ENCODE measurements around the gene C12orf56.
A peak's percentile ranks its signal among the peaks of the same experiment; 100 is the strongest.

Gene C12orf56

GRCh38 chr12:64390275-64390851 lies at the start of gene C12orf56:
Gene C12orf56, minus strand, starts transcription at chr12:64390758. Its CDS starts 193 bp downstream, at chr12:64390565.
- no peak for DNase-seq (ENCODE audit: low read depth in 2 of 2)

- DNase-seq (ENCODE audit: low read depth in 2 of 2): no peak
Observed at GRCh38 chr12:64440100-64440499, 49.5 kb upstream of the C12orf56 start.

- DNase-seq (ENCODE audit: low read depth in 2 of 2): no peak
Observed at GRCh38 chr12:64433915-64434314, 43.4 kb upstream of the C12orf56 start.

- no peak for DNase-seq (ENCODE audit: low read depth in 2 of 2)
Observed at GRCh38 chr12:64431791-64432190, 41.2 kb upstream of the C12orf56 start.

- DNase-seq (ENCODE audit: low read depth in 2 of 2): no peak
Observed at GRCh38 chr12:64430886-64431285, 40.3 kb upstream of the C12orf56 start.

DNA sequence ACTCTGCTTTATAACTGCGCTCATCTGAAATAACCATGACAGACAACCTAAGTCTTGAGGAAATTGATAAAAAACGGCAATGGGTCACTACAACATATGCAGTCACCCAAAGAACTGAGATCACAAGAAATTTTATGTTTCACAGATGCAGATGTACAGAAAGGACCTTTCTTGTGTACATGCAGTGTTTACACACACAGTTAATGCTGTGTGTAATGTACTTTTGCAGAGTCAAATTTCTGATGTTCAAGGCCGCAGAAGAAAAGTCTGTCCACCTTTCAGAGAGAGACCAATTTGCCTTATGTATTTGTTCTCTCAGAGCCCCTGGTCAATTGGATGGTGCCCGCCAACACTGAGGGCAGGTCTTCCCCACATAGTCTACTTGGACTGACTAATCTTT lies 38.4 kb upstream of the C12orf56 start:
- DNase-seq (ENCODE audit: low read depth in 2 of 2): no peak

DNA sequence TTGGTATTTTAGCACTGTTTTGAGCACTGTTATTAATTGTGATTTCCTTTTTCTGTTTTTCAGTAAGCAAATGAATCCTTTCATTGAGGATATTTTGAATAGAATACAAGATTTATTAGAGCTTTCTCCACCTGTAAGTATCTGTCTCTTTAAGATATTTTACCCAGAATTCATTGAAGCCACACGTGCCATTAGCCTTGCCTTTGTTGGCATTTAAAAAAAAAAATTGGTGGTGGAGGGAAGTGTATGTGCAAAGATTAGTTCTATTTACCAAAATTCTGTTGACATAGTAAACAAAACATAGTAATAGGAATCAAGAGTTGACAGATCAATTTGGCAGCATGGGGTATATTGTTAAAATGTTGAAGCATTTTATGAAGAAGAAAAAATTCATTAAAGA lies 37.4 kb upstream of the C12orf56 start:
- DNase-seq (ENCODE audit: low read depth in 2 of 2): no peak

- DNase-seq (ENCODE audit: low read depth in 2 of 2): no peak
Observed at GRCh38 chr12:64419696-64420095, 29.1 kb upstream of the C12orf56 start.

DNA sequence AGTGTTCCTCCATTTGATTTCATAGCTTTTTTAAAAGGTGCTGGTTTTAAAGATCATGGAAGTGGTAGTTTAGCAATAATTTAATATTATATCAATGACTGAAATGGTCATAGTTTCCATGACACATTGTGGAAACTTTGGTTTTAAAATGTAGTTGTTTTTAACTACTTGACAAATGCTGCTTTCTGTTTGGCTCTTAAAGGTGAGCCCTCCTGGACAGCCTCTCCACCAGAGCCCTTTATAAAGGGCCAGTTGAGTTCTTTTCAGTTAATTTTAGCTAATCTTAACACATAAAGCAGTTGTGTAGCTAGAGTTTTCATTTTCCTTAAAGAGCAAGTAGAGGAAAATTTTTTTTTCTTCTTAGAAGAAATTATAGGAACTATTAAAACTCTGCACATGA lies 27.7 kb upstream of the C12orf56 start:
- no peak for DNase-seq (ENCODE audit: low read depth in 2 of 2)

DNA sequence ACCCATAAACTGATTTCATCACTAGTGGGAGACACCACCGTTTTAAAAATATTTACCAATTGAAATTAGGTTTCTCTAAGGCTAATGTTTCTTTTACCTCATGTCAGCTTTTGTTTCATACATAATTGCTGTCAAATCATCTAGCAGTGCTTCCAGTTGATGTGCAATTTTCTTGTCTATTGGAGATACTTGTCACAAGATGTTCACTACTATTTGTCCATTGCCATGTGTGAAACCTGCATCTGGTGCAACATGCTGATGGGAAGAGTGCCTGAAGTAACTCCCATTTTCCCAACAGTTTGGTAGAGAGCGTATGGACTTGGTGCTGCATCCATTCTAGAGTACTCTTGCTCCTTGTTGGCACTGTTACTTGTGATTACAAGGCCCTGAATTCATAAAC lies 23.3 kb upstream of the C12orf56 start:
- no peak for DNase-seq (ENCODE audit: low read depth in 2 of 2)

DNA sequence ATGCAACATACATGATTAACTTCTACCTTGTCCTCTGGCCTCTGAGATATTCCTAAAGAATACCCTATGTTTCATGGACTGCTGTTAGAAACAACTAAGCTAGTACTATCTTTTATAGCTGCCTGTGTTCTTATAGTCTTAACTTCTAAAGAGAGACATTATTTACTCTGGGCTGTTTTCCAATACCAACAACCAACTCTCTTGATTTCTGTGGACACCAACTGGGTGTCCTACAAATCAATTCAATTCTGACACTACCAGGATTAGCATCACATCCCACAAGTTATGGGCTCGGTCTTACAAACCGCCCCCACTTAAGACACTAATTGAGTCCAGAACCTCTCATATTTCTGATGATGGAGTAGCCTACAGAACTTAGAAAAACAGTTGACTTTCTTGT lies 21.9 kb upstream of the C12orf56 start:
- DNase-seq (ENCODE audit: low read depth in 2 of 2): no peak

DNA sequence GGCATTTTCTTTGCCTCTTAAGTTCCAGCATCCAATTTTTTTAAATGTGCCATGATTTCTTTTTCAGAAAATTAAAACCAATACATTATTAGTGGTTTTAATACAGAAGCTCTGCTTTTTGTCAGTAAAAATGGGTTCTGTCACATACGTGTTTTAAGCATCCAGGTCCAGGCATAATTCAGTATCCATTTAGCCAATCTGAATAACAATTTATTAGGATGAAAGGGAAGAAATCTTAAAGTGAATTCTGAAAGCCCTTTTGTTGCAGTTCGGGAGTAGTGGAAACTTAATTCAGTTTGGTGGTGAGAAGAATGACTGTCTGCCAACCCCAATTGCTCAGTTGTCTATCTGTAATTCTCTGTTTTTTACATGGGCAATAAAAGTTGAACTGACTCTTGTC lies 20.9 kb upstream of the C12orf56 start:
- no peak for DNase-seq (ENCODE audit: low read depth in 2 of 2)

DNA sequence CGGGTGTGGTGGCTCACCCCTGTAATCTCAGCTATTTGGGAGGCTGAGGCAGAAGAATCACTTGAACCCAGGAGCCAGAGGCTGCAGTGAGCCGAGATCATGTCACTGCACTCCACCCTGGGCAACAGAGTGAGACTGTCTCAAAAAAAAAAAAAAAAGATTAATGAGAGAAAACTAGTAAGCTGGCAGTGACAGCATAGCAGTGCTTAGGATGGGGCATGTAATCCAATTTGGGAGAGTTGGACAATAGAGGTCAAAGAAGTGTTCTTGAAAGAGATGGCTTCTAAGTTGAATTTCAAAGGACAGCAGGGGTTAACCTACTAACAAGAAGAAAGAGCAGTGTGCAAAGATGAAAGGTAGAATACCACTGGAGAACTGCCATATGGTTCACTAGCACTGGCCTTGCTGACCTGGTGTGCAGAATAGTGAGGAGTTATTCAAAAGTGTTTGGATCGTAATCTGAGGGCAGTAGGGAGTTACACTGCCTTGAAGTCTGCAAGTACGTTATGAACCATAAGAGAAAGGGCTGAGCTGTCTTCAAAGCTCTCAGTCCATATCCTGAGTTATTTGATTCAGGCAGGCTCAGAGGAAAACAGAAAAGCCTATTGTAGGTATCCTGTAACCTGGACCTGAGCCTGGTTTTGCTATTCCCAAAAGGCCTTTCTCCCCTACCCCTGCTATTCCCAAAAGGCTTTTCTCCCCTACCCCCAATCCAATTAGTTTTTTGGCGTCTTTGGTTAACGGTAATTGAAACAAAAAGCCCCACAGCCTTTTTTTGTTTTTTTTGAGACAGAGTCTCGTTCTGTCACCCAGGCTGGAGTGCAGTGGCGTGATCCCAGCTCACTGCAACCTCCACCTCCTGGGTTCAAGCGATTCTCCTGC lies 17.0 kb upstream of the C12orf56 start:
- no peak for DNase-seq (ENCODE audit: low read depth in 2 of 2)

DNA sequence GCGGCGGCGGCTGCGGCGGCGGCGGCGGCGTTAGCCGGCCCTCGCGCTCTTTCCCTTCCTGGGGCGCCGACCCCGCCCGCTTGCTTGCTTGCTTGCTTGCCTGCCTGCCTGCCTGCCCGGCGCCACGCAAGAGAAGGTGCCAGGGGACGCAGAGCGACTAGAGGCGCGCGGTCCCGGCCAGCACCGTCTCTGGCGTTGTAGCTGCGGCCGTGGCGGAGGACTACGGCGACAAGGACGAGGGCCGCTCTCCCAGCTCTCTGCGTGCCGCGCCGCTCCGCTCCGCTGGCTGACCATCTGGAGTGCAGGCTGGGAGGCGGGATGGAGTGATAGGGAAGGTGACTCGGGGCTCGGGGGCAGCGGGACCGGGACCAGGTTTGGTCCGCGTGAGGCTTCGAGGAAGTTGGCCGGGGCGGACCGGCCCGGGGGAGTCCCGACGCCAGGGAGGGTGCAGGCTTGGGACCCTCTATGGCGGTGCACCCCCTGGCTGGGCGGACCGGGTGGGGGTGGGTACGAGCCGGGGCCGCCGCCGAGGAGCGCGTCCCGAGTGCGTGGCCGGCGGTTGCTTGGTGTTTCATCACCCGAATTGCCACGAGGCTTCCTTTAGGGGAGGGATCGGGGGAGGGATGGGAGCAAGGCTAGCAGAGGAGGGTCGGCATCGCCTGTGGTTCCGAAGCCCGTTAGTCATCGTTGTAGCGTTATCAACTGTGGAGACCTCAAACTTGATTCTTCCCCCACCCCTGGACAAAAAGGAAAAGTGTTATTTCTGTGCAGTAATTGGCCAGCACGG lies 14.1 kb upstream of the C12orf56 start:
- no peak for DNase-seq (ENCODE audit: low read depth in 2 of 2)

DNA sequence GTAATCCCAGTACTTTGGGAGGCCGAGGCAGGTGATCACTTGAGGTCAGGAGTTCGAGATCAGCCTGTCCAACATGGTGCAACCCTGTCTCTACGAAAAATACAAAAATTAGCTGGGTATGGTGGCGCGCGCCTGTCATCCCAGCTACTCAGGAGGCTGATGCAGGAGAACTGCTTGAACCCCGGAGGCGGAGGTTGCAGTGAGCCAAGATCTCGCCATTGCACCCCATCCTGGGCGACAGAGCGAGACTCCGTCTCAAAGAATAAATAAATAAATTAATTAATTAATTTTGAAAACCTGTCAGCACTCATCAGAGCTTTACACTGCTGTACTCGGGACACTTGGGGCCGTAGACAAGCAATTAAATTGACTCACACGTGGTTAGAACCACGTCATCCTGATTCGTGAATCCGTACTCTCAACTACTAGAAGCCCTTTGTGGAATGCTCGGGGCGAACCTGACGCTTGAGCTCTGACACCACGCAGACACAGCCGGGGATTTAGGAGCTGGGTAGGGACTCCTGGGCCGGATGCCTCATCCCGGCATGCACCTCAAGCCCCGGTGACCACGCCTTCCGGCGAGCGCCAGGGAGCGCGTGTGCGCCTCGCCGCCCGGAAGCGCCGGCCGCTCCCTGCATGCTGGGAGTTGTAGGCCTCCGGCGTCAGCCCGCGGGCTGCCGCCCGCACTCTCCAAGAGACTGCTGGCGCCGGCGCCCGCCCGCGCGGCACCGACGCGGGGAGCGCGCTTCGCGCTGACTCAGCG lies 13.3 kb upstream of the C12orf56 start, which contains the start of gene XPOT:
Gene XPOT (plus strand): TSS at position 686 of the 763 bp plus-strand sequence. CDS start 5,644 bp downstream, outside the sequence.
- DNase-seq (ENCODE audit: low read depth in 2 of 2): peak; percentile 79 to 84

GRCh38 chr12:64402181-64402580 lies 11.6 kb upstream of the C12orf56 start:
- no peak for DNase-seq (ENCODE audit: low read depth in 2 of 2)

DNA sequence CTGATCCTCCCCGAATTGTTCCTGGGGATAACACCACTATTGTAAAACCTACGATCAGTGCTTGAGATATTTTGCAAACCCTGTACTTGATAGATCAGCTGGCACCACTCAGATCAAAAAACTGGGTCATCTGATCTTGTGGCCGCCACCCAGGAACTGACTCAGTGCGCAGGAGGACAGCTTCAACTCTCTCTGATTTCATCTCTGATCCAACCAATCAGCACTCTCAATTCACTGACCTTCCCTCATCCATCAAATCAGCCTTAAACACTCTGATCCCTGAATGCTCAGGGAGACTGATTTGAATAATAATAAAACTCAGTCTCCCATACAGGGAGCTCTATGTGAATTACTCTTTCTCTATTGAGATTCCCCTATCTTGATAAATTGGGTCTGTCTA lies 9.5 kb upstream of the C12orf56 start:
- no peak for DNase-seq (ENCODE audit: low read depth in 2 of 2)

GRCh38 chr12:64395739-64396138 lies 5.2 kb upstream of the C12orf56 start:
- DNase-seq (ENCODE audit: low read depth in 2 of 2): no peak

GRCh38 chr12:64392221-64392620 lies 1.7 kb upstream of the C12orf56 start:
- no peak for DNase-seq (ENCODE audit: low read depth in 2 of 2)

DNA sequence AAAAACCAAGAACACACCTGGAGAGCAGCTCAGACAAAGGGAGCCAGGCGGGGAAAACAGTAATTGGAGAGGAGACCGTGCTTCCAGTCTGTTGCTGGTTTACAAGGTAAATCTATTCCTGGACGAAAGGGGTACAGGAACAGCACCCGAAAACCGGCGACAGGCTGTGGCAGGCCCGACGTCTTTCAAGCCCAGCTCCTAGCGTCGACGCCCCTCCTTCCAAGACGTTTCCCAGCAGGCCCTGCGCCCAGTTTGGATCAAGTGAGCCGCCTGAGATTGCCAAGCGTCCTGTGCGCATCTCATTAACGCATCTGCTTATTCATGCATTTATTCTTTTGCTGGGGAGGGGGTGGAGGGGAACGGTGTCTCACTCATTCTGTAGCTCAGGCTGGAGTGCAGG lies 1.4 kb downstream of the C12orf56 start:
- DNase-seq (ENCODE audit: low read depth in 2 of 2): no peak

DNA sequence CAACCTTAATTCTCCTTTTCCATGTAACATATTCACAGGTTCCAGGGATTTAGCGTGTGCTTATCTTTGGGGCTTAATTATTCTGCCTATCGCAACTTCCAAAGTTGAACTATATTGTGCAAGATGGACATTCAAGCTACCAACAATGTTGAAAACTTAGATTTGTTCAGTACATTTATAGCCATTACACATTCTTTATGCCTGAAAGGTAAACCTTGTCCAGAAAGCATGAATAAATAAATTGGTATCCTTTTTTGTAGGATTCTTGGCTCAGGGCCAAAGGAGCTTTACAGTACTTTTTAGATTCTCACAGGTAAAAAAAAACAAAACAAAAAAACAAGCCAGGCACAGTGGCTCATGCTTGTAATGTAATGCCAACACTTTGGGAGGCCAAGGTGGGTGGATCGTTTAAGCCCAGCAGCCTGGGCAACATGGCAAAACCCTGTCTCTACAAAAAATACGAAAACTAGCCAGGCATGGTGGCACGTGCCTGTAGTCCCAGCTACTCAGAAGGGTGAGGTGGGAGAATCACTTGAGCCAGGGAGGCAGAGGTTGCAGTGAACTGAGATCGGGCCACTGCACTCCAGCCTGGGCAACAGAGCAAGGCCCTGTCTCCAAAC lies 3.3 kb downstream of the C12orf56 start:
- DNase-seq (ENCODE audit: low read depth in 2 of 2): no peak
